Measurements from ENCODE around the gene TMEM258. TPM values are rescaled to one million over a fixed set of nuclear protein-coding genes. Genes with fewer than 3 reads are reported as not detected.

TMEM258 gene
- polyA plus RNA-seq, 2 donors: 90.3 to 142 TPM

DNA sequence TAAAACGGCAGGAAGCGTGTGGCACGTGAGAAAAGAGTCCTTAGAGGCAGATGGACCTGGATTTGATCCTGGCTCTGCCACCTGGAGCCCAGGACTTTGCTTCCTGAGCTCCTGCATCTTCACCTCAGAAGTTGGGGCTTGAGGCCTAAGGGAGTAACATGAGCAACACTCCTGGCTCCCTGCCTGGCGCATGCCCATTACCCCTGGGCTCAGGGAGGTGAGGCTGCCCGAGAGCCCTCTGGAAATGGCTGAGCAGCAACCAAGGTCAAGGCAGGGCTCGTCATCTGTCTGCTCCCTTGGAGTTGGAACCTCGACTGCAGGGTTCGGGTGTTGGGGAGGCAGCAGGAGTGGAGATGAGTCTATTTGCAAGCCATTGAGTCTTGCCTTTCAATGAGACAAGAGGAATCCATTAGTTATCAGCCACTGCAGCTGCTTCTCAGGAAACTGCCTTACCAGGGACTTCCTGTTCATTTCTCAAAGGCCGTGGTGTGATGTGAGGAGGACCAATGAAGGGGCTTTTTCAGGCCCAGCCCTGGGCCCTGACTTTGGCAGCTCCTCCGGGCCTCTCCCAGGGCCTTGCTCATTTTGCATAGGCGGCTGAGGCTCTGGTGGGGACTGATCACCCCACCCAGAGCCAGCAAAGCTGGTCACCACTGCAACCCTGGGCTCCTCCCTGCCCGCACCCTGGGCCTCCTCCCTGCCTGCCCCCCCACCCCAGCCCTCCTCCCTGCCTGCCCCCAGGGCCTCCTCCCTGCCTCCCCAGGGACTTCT, 42.1 kb upstream of the TMEM258 start:
- H3K9me3 ChIP-seq (ENCODE audit: control insufficient read depth in 2 of 2, insufficient read depth in 1 of 2, low read depth in 1 of 2, low read length in 1 of 2): no peaks in the 10 kb centered on the region
- H3K36me3 ChIP-seq (ENCODE audit: control insufficient read depth in 2 of 2, insufficient read depth in 2 of 2, low read length in 1 of 2): peaks cover 0 to 2% of the 10 kb centered on the region in 2 donors
- peaks cover 2 to 8% of the 10 kb centered on the region in 2 donors for H3K4me1 ChIP-seq (ENCODE audit: control insufficient read depth in 2 of 2, insufficient read depth in 2 of 2, low read length in 1 of 2)
- 54 to 59% methylated on average over 12 of the region's 12 CpGs for WGBS, 2 donors
- peak overlapping the region; percentile 48 to 73 for H3K27ac ChIP-seq (ENCODE audit: low read depth in 2 of 2, low read length in 1 of 2)
- H3K27me3 ChIP-seq (ENCODE audit: control insufficient read depth in 1 of 2, insufficient read depth in 2 of 2, low read length in 2 of 2): no peaks in the 10 kb centered on the region
- H3K4me3 ChIP-seq (ENCODE audit: low read depth in 1 of 2, low read length in 2 of 2): no peak overlapping the region

GRCh38 chr11:61833926-61834277, 41.5 kb upstream of the TMEM258 start:
- WGBS, 2 donors: 87 to 93% methylated on average over 12 of the region's 12 CpGs
- H3K4me3 ChIP-seq (ENCODE audit: low read depth in 1 of 2, low read length in 2 of 2): no peak overlapping the region
- H3K27me3 ChIP-seq (ENCODE audit: control insufficient read depth in 1 of 2, insufficient read depth in 2 of 2, low read length in 2 of 2): no peaks in the 10 kb centered on the region
- H3K27ac ChIP-seq (ENCODE audit: low read depth in 2 of 2, low read length in 1 of 2): peak overlapping the region; percentile 48 to 73
- peaks cover 0 to 1% of the 10 kb centered on the region in 2 donors for H3K36me3 ChIP-seq (ENCODE audit: control insufficient read depth in 2 of 2, insufficient read depth in 2 of 2, low read length in 1 of 2)
- peaks cover 2 to 9% of the 10 kb centered on the region in 2 donors for H3K4me1 ChIP-seq (ENCODE audit: control insufficient read depth in 2 of 2, insufficient read depth in 2 of 2, low read length in 1 of 2)
- H3K9me3 ChIP-seq (ENCODE audit: control insufficient read depth in 2 of 2, insufficient read depth in 1 of 2, low read depth in 1 of 2, low read length in 1 of 2): no peaks in the 10 kb centered on the region

GRCh38 chr11:61833471-61833870, 41.1 kb upstream of the TMEM258 start:
- H3K4me3 ChIP-seq (ENCODE audit: low read depth in 1 of 2, low read length in 2 of 2): no peak overlapping the region
- no peaks in the 10 kb centered on the region for H3K36me3 ChIP-seq (ENCODE audit: control insufficient read depth in 2 of 2, insufficient read depth in 2 of 2, low read length in 1 of 2)
- peaks cover 0 to under 1% of the 10 kb centered on the region in 2 donors for H3K27me3 ChIP-seq (ENCODE audit: control insufficient read depth in 1 of 2, insufficient read depth in 2 of 2, low read length in 2 of 2)
- no peaks in the 10 kb centered on the region for H3K9me3 ChIP-seq (ENCODE audit: control insufficient read depth in 2 of 2, insufficient read depth in 1 of 2, low read depth in 1 of 2, low read length in 1 of 2)
- peaks cover 2 to 13% of the 10 kb centered on the region in 2 donors for H3K4me1 ChIP-seq (ENCODE audit: control insufficient read depth in 2 of 2, insufficient read depth in 2 of 2, low read length in 1 of 2)
- H3K27ac ChIP-seq (ENCODE audit: low read depth in 2 of 2, low read length in 1 of 2): no peak overlapping the region
- 71 to 83% methylated on average over 11 of the region's 11 CpGs for whole genome bisulfite sequencing, 2 donors

DNA sequence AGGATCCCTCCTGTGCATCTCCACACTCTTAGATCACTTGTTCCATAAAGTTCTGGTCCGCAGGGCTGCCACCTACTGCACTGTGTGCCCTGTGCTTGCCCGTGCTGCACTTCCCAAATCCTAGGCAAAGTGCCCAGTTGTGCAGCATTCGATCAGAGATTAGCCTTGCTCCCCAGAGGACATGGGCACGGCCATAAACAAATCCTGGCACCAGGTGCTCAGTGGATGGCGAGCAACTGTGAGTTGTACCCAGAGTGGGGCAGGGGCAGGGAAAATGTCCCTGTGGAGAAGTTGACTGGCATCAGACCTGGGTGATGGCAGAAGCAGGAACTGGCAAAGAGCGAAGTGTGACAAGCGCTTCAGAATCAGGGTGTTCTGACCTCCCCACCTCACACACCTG, 40.4 kb upstream of the TMEM258 start:
- no peaks in the 10 kb centered on the region for H3K9me3 ChIP-seq (ENCODE audit: control insufficient read depth in 2 of 2, insufficient read depth in 1 of 2, low read depth in 1 of 2, low read length in 1 of 2)
- no peak overlapping the region for H3K27ac ChIP-seq (ENCODE audit: low read depth in 2 of 2, low read length in 1 of 2)
- WGBS, 2 donors: 68 to 70% methylated on average over 7 of the region's 7 CpGs
- H3K4me1 ChIP-seq (ENCODE audit: control insufficient read depth in 2 of 2, insufficient read depth in 2 of 2, low read length in 1 of 2): peaks cover 2 to 18% of the 10 kb centered on the region in 2 donors
- H3K36me3 ChIP-seq (ENCODE audit: control insufficient read depth in 2 of 2, insufficient read depth in 2 of 2, low read length in 1 of 2): no peaks in the 10 kb centered on the region
- H3K27me3 ChIP-seq (ENCODE audit: control insufficient read depth in 1 of 2, insufficient read depth in 2 of 2, low read length in 2 of 2): peaks cover 0 to 4% of the 10 kb centered on the region in 2 donors
- H3K4me3 ChIP-seq (ENCODE audit: low read depth in 1 of 2, low read length in 2 of 2): no peak overlapping the region

DNA sequence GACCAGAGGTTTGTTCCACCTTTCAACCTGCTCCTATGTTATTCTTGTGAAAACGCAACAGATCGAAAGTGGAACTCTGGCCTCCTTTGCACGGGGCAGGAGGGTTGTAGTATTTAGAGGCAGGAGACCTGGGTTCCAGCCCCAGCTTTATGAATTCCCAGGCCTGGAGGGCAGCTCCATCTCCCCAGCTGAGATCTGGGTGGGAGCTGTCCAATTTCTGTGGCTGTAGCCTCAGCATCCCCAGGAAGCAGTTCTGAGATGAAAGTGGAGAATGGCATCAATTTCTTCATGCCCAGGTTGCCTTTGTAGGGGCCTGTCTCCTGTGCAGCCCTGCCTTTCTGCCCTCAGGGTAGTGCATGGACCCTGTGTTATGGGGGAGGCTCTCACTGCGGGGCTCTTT, 39.8 kb upstream of the TMEM258 start:
- H3K4me1 ChIP-seq (ENCODE audit: control insufficient read depth in 2 of 2, insufficient read depth in 2 of 2, low read length in 1 of 2): peaks cover 5 to 18% of the 10 kb centered on the region in 2 donors
- peaks cover 0 to 4% of the 10 kb centered on the region in 2 donors for H3K27me3 ChIP-seq (ENCODE audit: control insufficient read depth in 1 of 2, insufficient read depth in 2 of 2, low read length in 2 of 2)
- H3K27ac ChIP-seq (ENCODE audit: low read depth in 2 of 2, low read length in 1 of 2): no peak overlapping the region

GRCh38 chr11:61830237-61831105, 38.1 kb upstream of the TMEM258 start:
- 56 to 59% methylated on average over 8 of the region's 8 CpGs for WGBS, 2 donors

More for the DNA sequence above, 39.8 kb upstream of the TMEM258 start:
- H3K36me3 ChIP-seq (ENCODE audit: control insufficient read depth in 2 of 2, insufficient read depth in 2 of 2, low read length in 1 of 2): no peaks in the 10 kb centered on the region
- 81 to 90% methylated on average over 4 of the region's 4 CpGs for WGBS, 2 donors
- H3K9me3 ChIP-seq (ENCODE audit: control insufficient read depth in 2 of 2, insufficient read depth in 1 of 2, low read depth in 1 of 2, low read length in 1 of 2): no peaks in the 10 kb centered on the region
- H3K4me3 ChIP-seq (ENCODE audit: low read depth in 1 of 2, low read length in 2 of 2): no peak overlapping the region

GRCh38 chr11:61829806-61830205, 37.4 kb upstream of the TMEM258 start:
- peaks cover 0 to 4% of the 10 kb centered on the region in 2 donors for H3K27me3 ChIP-seq (ENCODE audit: control insufficient read depth in 1 of 2, insufficient read depth in 2 of 2, low read length in 2 of 2)
- H3K4me1 ChIP-seq (ENCODE audit: control insufficient read depth in 2 of 2, insufficient read depth in 2 of 2, low read length in 1 of 2): peaks cover 5 to 18% of the 10 kb centered on the region in 2 donors
- no peaks in the 10 kb centered on the region for H3K9me3 ChIP-seq (ENCODE audit: control insufficient read depth in 2 of 2, insufficient read depth in 1 of 2, low read depth in 1 of 2, low read length in 1 of 2)
- no peaks in the 10 kb centered on the region for H3K36me3 ChIP-seq (ENCODE audit: control insufficient read depth in 2 of 2, insufficient read depth in 2 of 2, low read length in 1 of 2)
- no peak overlapping the region for H3K4me3 ChIP-seq (ENCODE audit: low read depth in 1 of 2, low read length in 2 of 2)
- WGBS, 2 donors: 82 to 83% methylated on average over 4 of the region's 4 CpGs
- no peak overlapping the region for H3K27ac ChIP-seq (ENCODE audit: low read depth in 2 of 2, low read length in 1 of 2)

More at GRCh38 chr11:61830237-61831105, 38.1 kb upstream of the TMEM258 start:
- Histone ChIP-seq H3K9me3 (ENCODE audit: control insufficient read depth in 2 of 2, insufficient read depth in 1 of 2, low read depth in 1 of 2, low read length in 1 of 2) (no peaks in the 10 kb centered on the region), H3K27ac (ENCODE audit: low read depth in 2 of 2, low read length in 1 of 2) (peak overlapping the region in 1 of 2 donors; percentile 37), H3K36me3 (ENCODE audit: control insufficient read depth in 2 of 2, insufficient read depth in 2 of 2, low read length in 1 of 2) (no peaks in the 10 kb centered on the region), H3K27me3 (ENCODE audit: control insufficient read depth in 1 of 2, insufficient read depth in 2 of 2, low read length in 2 of 2) (peaks cover 0 to 4% of the 10 kb centered on the region in 2 donors), H3K4me1 (ENCODE audit: control insufficient read depth in 2 of 2, insufficient read depth in 2 of 2, low read length in 1 of 2) (peaks cover 5 to 18% of the 10 kb centered on the region in 2 donors), H3K4me3 (ENCODE audit: low read depth in 1 of 2, low read length in 2 of 2) (no peak overlapping the region)

GRCh38 chr11:61828629-61829407, 36.4 kb upstream of the TMEM258 start:
- peak overlapping the region; percentile 76 to 80 for H3K27ac ChIP-seq (ENCODE audit: low read depth in 2 of 2, low read length in 1 of 2)
- no peaks in the 10 kb centered on the region for H3K9me3 ChIP-seq (ENCODE audit: control insufficient read depth in 2 of 2, insufficient read depth in 1 of 2, low read depth in 1 of 2, low read length in 1 of 2)
- H3K36me3 ChIP-seq (ENCODE audit: control insufficient read depth in 2 of 2, insufficient read depth in 2 of 2, low read length in 1 of 2): no peaks in the 10 kb centered on the region
- 3 to 4% methylated on average over 55 of the region's 55 CpGs for WGBS, 2 donors
- peaks cover 0 to 4% of the 10 kb centered on the region in 2 donors for H3K27me3 ChIP-seq (ENCODE audit: control insufficient read depth in 1 of 2, insufficient read depth in 2 of 2, low read length in 2 of 2)
- H3K4me1 ChIP-seq (ENCODE audit: control insufficient read depth in 2 of 2, insufficient read depth in 2 of 2, low read length in 1 of 2): peaks cover 3 to 13% of the 10 kb centered on the region in 2 donors
- H3K4me3 ChIP-seq (ENCODE audit: low read depth in 1 of 2, low read length in 2 of 2): peak overlapping the region; percentile 48 to 65

- peaks cover 0 to 4% of the 10 kb centered on the region in 2 donors for H3K27me3 ChIP-seq (ENCODE audit: control insufficient read depth in 1 of 2, insufficient read depth in 2 of 2, low read length in 2 of 2)
- no peaks in the 10 kb centered on the region for H3K36me3 ChIP-seq (ENCODE audit: control insufficient read depth in 2 of 2, insufficient read depth in 2 of 2, low read length in 1 of 2)
- H3K4me3 ChIP-seq (ENCODE audit: low read depth in 1 of 2, low read length in 2 of 2): peak overlapping the region; percentile 48 to 65
- H3K27ac ChIP-seq (ENCODE audit: low read depth in 2 of 2, low read length in 1 of 2): peak overlapping the region; percentile 76 to 80
- peaks cover 3 to 13% of the 10 kb centered on the region in 2 donors for H3K4me1 ChIP-seq (ENCODE audit: control insufficient read depth in 2 of 2, insufficient read depth in 2 of 2, low read length in 1 of 2)
- 1% methylated on average over 16 of the region's 16 CpGs for WGBS, 2 donors
- H3K9me3 ChIP-seq (ENCODE audit: control insufficient read depth in 2 of 2, insufficient read depth in 1 of 2, low read depth in 1 of 2, low read length in 1 of 2): no peaks in the 10 kb centered on the region
Observed at GRCh38 chr11:61828379-61828628, 35.9 kb upstream of the TMEM258 start.
